NCI-H1417 (cell line): ENCODE measurements around the gene CDH4.

Source experiments
- DNase-seq, 3 experiments: peaks; one replicate each; lab custom pipeline; 2025; lab: John Stamatoyannopoulos, UW

The CDH4 gene

GRCh38 chr20:61582196-61582923 lies 330.3 kb downstream of the CDH4 start:
- no peak for DNase-seq

- no peak for DNase-seq
These were observed 331.3 kb downstream of the CDH4 start for GRCh38 chr20:61583356-61583755.

GRCh38 chr20:61584851-61585250 lies 332.8 kb downstream of the CDH4 start:
- DNase-seq: peak; percentile 32 to 52 (median 47)

- DNase-seq: no peak
These were observed 333.7 kb downstream of the CDH4 start for GRCh38 chr20:61585764-61586163.

GRCh38 chr20:61587036-61587435 lies 335.0 kb downstream of the CDH4 start:
- DNase-seq: no peak

- DNase-seq: no peak
These were observed 335.7 kb downstream of the CDH4 start for GRCh38 chr20:61587681-61588289.

- DNase-seq: peak in 1 of 3 experiments; percentile 28
These were observed 336.6 kb downstream of the CDH4 start for GRCh38 chr20:61588411-61589385.

GRCh38 chr20:61590236-61590635 lies 338.2 kb downstream of the CDH4 start:
- no peak for DNase-seq

- no peak for DNase-seq
These were observed 341.5 kb downstream of the CDH4 start for GRCh38 chr20:61593516-61593915.

- DNase-seq: no peak
These were observed 342.1 kb downstream of the CDH4 start for GRCh38 chr20:61594198-61594597.

GRCh38 chr20:61595216-61595615 lies 343.2 kb downstream of the CDH4 start:
- no peak for DNase-seq

- peak in 2 of 3 experiments; percentile 19 to 47 for DNase-seq
These were observed 344.7 kb downstream of the CDH4 start for GRCh38 chr20:61596687-61597330.

GRCh38 chr20:61597996-61598395 lies 345.9 kb downstream of the CDH4 start:
- DNase-seq: no peak

- DNase-seq: no peak
These were observed 346.5 kb downstream of the CDH4 start for GRCh38 chr20:61598586-61598985.

- peak in 1 of 3 experiments; percentile 41 for DNase-seq
These were observed 347.0 kb downstream of the CDH4 start for GRCh38 chr20:61599061-61599531.

GRCh38 chr20:61599541-61599992 lies 347.5 kb downstream of the CDH4 start:
- no peak for DNase-seq

- peak; percentile 77 to 91 (median 83) for DNase-seq
These were observed 348.0 kb downstream of the CDH4 start for GRCh38 chr20:61600016-61600415.

- DNase-seq: no peak
These were observed 349.3 kb downstream of the CDH4 start for GRCh38 chr20:61601361-61601760.

GRCh38 chr20:61601853-61602252 lies 349.8 kb downstream of the CDH4 start:
- DNase-seq: no peak

GRCh38 chr20:61603715-61604114 lies 351.7 kb downstream of the CDH4 start:
- DNase-seq: no peak

GRCh38 chr20:61604549-61604948 lies 352.5 kb downstream of the CDH4 start:
- peak in 1 of 3 experiments; percentile 70 for DNase-seq

GRCh38 chr20:61605283-61605682 lies 353.2 kb downstream of the CDH4 start:
- DNase-seq: no peak
